T-helper 2 cell treated with Interferon-gamma antibody and Interleukin-4, amounts not matched to agents 5 μg/mL and 100 μg/mL, for 36 hours (primary cell): ENCODE results near the gene CEP43.

ENCODE experiments used
- DNase-seq: peaks from one replicate; pipeline ENCODE4 v3.0.0; 2021; ENCODE audit warnings: low spot score
- H3K27ac Mint-ChIP-seq: one replicate; pipeline ENCODE4 v1.8.0; 2021; ENCODE audit warnings: mild to moderate bottlenecking, mixed read lengths
- H3K27me3 Mint-ChIP-seq: one replicate; pipeline ENCODE4 v1.8.0; 2021; ENCODE audit warnings: low read depth, mixed read lengths
- H3K36me3 Mint-ChIP-seq: one replicate; pipeline ENCODE4 v1.8.0; 2021; ENCODE audit warnings: low read depth, mixed read lengths
- H3K4me1 Mint-ChIP-seq: one replicate; pipeline ENCODE4 v1.8.0; 2021; ENCODE audit warnings: low read depth, mixed read lengths
- H3K4me3 Mint-ChIP-seq: one replicate; pipeline ENCODE4 v1.8.0; 2022; ENCODE audit warnings: mild to moderate bottlenecking, moderate library complexity, mixed read lengths
- H3K9me3 Mint-ChIP-seq: one replicate; pipeline ENCODE4 v1.8.0; 2021; ENCODE audit warnings: mixed read lengths

The CEP43 gene

GRCh38 chr6:166980738-166981137, 18.5 kb upstream of the CEP43 start:
- Mint-ChIP-seq H3K36me3 (peaks cover 45% of the 10 kb centered on the region), H3K4me3 (no peak overlapping the region), H3K27ac (no peak overlapping the region), H3K9me3 (no peaks in the 10 kb centered on the region), H3K4me1 (peaks cover 5% of the 10 kb centered on the region), H3K27me3 (no peaks in the 10 kb centered on the region)
- no peak for DNase-seq

DNA sequence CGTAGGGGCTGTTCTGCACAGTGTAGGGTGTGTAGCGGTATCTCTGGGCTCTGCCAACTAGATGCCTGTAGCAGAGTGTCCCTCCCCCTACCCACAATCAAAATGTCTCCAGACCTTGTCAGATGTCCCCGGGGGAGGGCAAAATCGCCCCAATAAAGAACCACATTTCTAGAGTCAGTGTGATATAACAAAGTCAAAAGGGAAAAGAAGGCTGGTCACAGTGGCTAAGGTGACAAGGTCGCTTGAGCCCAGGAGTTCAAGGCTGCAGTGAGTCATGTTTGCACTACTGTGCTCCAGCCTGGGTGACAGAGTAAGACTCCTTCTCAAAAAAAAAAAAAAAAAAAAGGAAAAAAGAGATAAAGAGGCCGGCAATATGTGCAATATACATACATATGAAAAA, 11.7 kb upstream of the CEP43 start:
- DNase-seq = no peak
- H3K4me3 Mint-ChIP-seq = no peak overlapping the region
- no peaks in the 10 kb centered on the region for H3K9me3 Mint-ChIP-seq
- peaks cover 38% of the 10 kb centered on the region for H3K36me3 Mint-ChIP-seq
- peaks cover 38% of the 10 kb centered on the region for H3K4me1 Mint-ChIP-seq
- H3K27me3 Mint-ChIP-seq = no peaks in the 10 kb centered on the region
- no peak overlapping the region for H3K27ac Mint-ChIP-seq

DNA sequence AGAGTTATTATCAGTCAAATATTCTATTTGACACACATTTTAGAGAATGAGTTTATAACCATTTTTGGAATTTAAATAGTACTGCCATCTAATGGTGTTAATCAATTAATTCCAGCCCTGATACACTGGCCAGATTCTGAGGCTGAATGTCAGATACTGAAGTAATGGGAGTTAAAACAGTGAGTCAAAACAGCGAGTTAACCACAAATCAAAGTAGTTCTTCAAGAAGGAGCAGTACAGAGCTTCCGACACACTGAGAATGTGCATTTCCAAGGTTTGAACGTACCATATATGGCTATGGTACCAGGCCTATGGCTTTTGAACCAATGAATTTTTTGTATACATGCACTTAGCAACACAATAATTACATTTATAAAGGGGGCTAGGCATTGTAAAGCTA, 11.3 kb upstream of the CEP43 start:
- peaks cover 38% of the 10 kb centered on the region for H3K4me1 Mint-ChIP-seq
- H3K36me3 Mint-ChIP-seq = peaks cover 39% of the 10 kb centered on the region
- H3K27ac Mint-ChIP-seq = no peak overlapping the region
- no peak overlapping the region for H3K4me3 Mint-ChIP-seq
- no peaks in the 10 kb centered on the region for H3K9me3 Mint-ChIP-seq
- no peak for DNase-seq
- no peaks in the 10 kb centered on the region for H3K27me3 Mint-ChIP-seq

DNA sequence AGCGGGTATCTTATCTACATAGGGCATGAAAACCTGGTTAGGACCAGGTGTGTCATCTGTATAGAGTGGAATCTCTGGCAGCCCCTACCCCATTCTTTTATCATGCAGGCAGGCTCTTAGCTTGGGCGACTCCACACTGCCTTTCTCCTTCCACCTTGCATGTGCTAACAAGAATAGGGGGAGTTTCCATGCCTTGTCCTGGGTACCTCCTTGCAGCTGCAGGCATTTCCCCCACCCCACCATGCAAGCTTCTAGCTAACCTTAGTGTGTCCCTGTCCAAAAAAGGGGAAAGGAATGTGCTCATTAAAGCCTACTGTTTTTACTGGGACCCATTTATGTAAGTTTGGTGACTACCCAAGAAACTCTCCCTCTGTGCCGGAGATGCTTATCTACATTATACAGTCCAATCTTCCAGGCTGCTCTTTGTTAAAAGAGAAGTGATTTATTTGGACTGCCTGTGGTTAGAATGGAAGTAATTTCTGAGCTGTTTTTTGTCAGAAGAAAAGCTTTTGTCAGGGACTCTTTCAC, 10.5 kb upstream of the CEP43 start:
- H3K36me3 Mint-ChIP-seq = peaks cover 43% of the 10 kb centered on the region
- no peak for DNase-seq
- H3K27me3 Mint-ChIP-seq = no peaks in the 10 kb centered on the region
- H3K27ac Mint-ChIP-seq = no peak overlapping the region
- H3K4me1 Mint-ChIP-seq = peaks cover 39% of the 10 kb centered on the region
- no peak overlapping the region for H3K4me3 Mint-ChIP-seq
- H3K9me3 Mint-ChIP-seq = no peaks in the 10 kb centered on the region

GRCh38 chr6:166989427-166990032, 9.7 kb upstream of the CEP43 start:
- peaks cover 44% of the 10 kb centered on the region for H3K36me3 Mint-ChIP-seq
- no peaks in the 10 kb centered on the region for H3K27me3 Mint-ChIP-seq
- H3K9me3 Mint-ChIP-seq = no peaks in the 10 kb centered on the region
- H3K4me1 Mint-ChIP-seq = peaks cover 39% of the 10 kb centered on the region
- no peak overlapping the region for H3K27ac Mint-ChIP-seq
- H3K4me3 Mint-ChIP-seq = no peak overlapping the region
- peak; percentile 31 for DNase-seq

- peak overlapping the region; percentile 34 for H3K4me3 Mint-ChIP-seq
- no peaks in the 10 kb centered on the region for H3K27me3 Mint-ChIP-seq
- peaks cover 40% of the 10 kb centered on the region for H3K4me1 Mint-ChIP-seq
- DNase-seq = no peak
- no peaks in the 10 kb centered on the region for H3K9me3 Mint-ChIP-seq
- H3K36me3 Mint-ChIP-seq = peaks cover 46% of the 10 kb centered on the region
- H3K27ac Mint-ChIP-seq = no peak overlapping the region
These were observed 2.8 kb upstream of the CEP43 start for GRCh38 chr6:166996406-166996805.

- DNase-seq = no peak
- peak overlapping the region; percentile 74 for H3K4me3 Mint-ChIP-seq
- H3K27me3 Mint-ChIP-seq = no peaks in the 10 kb centered on the region
- H3K4me1 Mint-ChIP-seq = peaks cover 41% of the 10 kb centered on the region
- H3K27ac Mint-ChIP-seq = peak overlapping the region; percentile 74
- H3K36me3 Mint-ChIP-seq = peaks cover 47% of the 10 kb centered on the region
- no peaks in the 10 kb centered on the region for H3K9me3 Mint-ChIP-seq
These were observed 1.8 kb upstream of the CEP43 start for GRCh38 chr6:166997348-166997747.

- peak; percentile 68 for DNase-seq
- Mint-ChIP-seq H3K36me3 (peaks cover 42% of the 10 kb centered on the region), H3K27me3 (no peaks in the 10 kb centered on the region), H3K4me1 (peaks cover 41% of the 10 kb centered on the region), H3K9me3 (no peaks in the 10 kb centered on the region), H3K4me3 (peak overlapping the region; percentile 74), H3K27ac (peak overlapping the region; percentile 74)
These were observed 1.4 kb upstream of the CEP43 start for GRCh38 chr6:166997768-166998255.

DNA sequence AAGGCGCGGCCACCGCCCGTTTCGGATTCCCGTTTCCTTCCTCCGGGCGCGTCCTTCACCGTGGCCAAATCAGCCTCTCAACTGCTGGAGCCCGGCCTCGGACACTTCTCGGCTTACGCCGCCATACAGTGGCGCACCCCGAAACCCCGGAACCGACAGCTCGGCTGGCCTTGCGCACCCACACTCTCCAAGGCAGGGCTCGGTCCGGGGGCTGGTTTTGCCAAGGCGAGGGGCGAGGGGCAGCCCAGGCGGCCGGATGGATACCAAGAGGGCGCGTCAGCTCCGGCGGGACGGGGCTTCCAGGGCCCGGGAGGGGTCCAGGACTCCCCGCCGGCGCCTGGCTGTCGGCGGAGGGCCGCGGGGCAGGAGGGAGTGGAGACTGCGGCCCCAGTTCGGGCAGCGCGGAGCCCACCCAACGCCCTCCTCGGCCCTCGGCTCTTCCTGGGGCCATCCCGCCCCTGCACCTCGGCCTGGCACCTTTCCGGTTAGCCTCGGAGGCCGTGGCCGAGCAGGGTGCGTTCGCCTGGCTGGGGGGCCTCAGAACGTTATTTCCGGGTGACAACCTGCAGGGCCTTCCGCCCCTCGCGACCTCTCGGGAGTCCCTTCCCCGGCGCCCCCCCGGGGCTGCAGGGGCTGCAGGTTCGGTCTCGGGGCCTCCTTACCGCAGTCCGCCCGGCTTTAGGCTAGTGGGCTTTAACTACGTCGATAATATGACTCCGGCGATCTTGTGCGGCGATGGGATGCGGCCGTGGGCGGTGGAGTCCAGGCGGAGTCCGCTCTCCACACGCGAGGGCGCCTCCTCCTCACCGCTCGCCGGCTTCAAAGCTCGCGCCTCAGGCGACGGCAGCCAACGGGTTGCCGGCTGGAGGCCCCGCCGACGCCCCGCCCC, 697 bp upstream of the CEP43 start:
- Mint-ChIP-seq H3K27ac (peak overlapping the region; percentile 88), H3K4me3 (peak overlapping the region; percentile 85), H3K36me3 (peaks cover 35% of the 10 kb centered on the region), H3K4me1 (peaks cover 39% of the 10 kb centered on the region), H3K9me3 (no peaks in the 10 kb centered on the region), H3K27me3 (no peaks in the 10 kb centered on the region)
- peak; percentile 91 for DNase-seq

DNA sequence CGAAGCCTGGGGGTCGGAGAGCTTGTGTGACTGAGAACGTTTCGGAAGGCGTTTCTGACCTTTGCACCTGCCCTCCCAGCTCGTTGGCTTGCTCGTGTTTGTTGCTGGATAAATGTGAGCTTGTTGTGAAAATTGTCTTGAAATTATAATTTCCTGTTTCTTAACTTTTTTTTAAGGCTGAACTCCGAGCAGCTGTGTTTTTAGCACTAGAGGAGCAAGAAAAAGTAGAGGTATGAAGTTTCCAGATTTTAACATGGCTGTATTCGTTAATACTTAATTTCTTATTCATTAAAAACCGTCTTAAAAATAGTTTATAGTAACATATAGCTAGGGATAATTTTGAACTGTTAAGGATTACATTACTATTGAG, 672 bp downstream of the CEP43 start:
- Mint-ChIP-seq H3K4me3 (peak overlapping the region; percentile 91), H3K4me1 (peaks cover 39% of the 10 kb centered on the region), H3K27ac (peak overlapping the region; percentile 75), H3K9me3 (no peaks in the 10 kb centered on the region), H3K36me3 (peaks cover 29% of the 10 kb centered on the region), H3K27me3 (no peaks in the 10 kb centered on the region)
- DNase-seq = no peak

DNA sequence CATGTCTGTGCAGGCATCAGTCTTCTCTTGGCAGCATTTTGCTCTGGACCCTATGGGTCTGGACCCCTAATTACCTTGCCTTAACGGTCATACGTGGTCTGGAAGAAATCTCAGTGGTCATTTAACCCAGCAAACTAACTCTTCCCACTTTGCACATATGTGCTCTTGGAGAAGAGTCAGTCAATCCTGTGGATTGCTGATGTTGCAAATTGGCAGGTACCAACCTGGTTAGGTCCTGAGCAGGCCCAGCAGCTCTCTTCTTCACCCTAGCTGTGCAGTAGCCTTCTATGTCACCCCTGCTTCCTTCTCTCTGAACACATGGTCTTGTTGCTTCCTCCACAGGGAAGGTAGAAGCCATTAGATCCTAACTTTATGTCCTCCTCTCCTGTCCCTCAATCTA, 1.6 kb downstream of the CEP43 start:
- H3K27me3 Mint-ChIP-seq = no peaks in the 10 kb centered on the region
- peak overlapping the region; percentile 11 for H3K27ac Mint-ChIP-seq
- H3K36me3 Mint-ChIP-seq = peaks cover 33% of the 10 kb centered on the region
- no peaks in the 10 kb centered on the region for H3K9me3 Mint-ChIP-seq
- H3K4me1 Mint-ChIP-seq = peaks cover 37% of the 10 kb centered on the region
- no peak for DNase-seq
- peak overlapping the region; percentile 91 for H3K4me3 Mint-ChIP-seq

DNA sequence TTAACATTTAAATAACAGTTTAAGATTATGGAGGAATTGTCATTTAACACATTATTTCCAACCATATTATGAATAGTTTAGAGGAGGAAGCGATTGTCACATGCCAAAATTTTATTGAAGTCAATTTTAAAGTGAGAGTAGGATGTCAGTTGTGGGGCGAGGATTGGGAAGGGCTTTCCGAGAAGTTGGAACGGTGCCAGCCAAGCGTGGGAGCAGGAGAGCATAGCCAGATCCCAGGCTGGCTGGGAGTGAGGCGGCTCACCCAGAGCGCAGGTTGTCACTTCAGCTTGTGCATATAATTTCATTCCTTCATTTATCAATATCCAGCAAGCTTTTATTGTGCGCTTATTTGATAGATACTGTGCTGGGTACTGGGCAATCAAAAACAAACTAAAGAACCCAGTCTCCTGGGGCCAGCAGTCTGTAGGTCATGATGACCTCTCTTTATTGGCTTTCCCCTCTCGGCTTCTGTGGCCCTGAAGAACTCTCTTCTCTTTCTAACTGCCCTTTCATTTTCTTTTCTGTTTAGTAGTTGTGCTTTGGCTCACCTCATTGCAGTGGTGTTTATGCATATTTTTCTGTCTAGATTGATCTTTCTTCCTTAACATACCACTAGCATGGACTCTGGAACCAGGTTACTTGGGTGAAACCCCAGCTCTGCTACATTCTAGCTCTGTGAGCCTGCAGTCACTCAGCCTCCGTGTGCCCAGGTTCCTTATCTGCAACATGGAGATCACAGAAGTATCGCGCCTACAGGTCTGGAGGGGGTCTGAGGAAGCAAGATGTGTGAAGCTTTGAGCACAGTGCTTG, 6.4 kb downstream of the CEP43 start:
- H3K36me3 Mint-ChIP-seq = peaks cover 50% of the 10 kb centered on the region
- no peaks in the 10 kb centered on the region for H3K9me3 Mint-ChIP-seq
- H3K4me3 Mint-ChIP-seq = no peak overlapping the region
- H3K4me1 Mint-ChIP-seq = peaks cover 19% of the 10 kb centered on the region
- no peak for DNase-seq
- H3K27ac Mint-ChIP-seq = no peak overlapping the region
- H3K27me3 Mint-ChIP-seq = no peaks in the 10 kb centered on the region

- H3K36me3 Mint-ChIP-seq = peaks cover 50% of the 10 kb centered on the region
- no peaks in the 10 kb centered on the region for H3K27me3 Mint-ChIP-seq
- no peaks in the 10 kb centered on the region for H3K9me3 Mint-ChIP-seq
- DNase-seq = no peak
- no peak overlapping the region for H3K4me3 Mint-ChIP-seq
- no peak overlapping the region for H3K27ac Mint-ChIP-seq
- H3K4me1 Mint-ChIP-seq = peaks cover 5% of the 10 kb centered on the region
These were observed 8.8 kb downstream of the CEP43 start for GRCh38 chr6:167007985-167008384.

DNA sequence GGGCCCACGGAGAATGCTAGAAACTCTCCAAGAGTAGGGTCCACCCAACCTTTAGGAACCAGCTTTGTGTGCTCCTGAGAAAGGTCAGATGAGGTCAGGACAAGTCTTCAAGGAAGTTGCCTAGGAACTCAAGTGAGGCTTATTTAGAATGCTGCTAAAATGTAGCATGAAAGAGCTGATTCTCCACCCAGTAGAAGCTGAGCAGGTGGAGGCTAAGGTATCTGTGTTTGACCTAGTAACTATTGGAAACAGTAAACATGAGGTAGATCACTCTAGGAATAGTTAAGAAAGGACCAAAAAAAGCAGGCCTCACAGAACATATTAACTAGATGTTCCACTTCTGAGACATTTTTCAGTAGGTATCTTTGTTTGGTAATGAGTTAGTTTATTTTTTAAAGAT, 13.9 kb downstream of the CEP43 start:
- Mint-ChIP-seq H3K9me3 (no peaks in the 10 kb centered on the region), H3K4me1 (no peaks in the 10 kb centered on the region), H3K27ac (no peak overlapping the region), H3K27me3 (no peaks in the 10 kb centered on the region), H3K36me3 (peaks cover 35% of the 10 kb centered on the region), H3K4me3 (no peak overlapping the region)
- no peak for DNase-seq
